ENCODE measurements around the gene CSNK1G3. TPM values are rescaled to one million over a fixed set of nuclear protein-coding genes. Genes with fewer than 3 reads are reported as not detected.

Gene CSNK1G3
- total and polyA plus RNA-seq, 2 experiments from 2014 or later: 19.6 to 65.1 TPM

GRCh38 chr5:123528878-123529277, 16.9 kb downstream of the CSNK1G3 start:
- H3K4me3 ChIP-seq: no peak overlapping the region
- no peak overlapping the region for H3K4me2 ChIP-seq
- H3K9me2 ChIP-seq (ENCODE audit: insufficient read depth): no peaks in the 10 kb centered on the region
- peaks cover 4% of the 10 kb centered on the region for H3K4me1 ChIP-seq (ENCODE audit: insufficient read depth)
- H3K36me3 ChIP-seq (ENCODE audit: insufficient read depth): no peaks in the 10 kb centered on the region
- no peak overlapping the region for H3K4me3 Mint-ChIP-seq
- DNase-seq (ENCODE audit: low spot score): no peak
- H4K20me1 ChIP-seq (replicated peaks; ENCODE audit: insufficient read depth): peaks cover 6% of the 10 kb centered on the region
- peaks cover 99% of the 10 kb centered on the region for H3K79me2 ChIP-seq (replicated peaks; ENCODE audit: insufficient read depth)
- ATAC-seq: no peak
- H3K27me3 Mint-ChIP-seq (ENCODE audit: insufficient read depth, low read depth, poor library complexity): no peaks in the 10 kb centered on the region
- no peak overlapping the region; the same call in 1 of the 2 replicates for H3K27ac Mint-ChIP-seq
- peaks cover 17% of the 10 kb centered on the region for H3K4me1 Mint-ChIP-seq
- H3F3A ChIP-seq (replicated peaks; ENCODE audit: low read depth): no peaks in the 10 kb centered on the region
- no peaks in the 10 kb centered on the region for H3K9me3 Mint-ChIP-seq
- no peak overlapping the region for H3K27ac ChIP-seq (ENCODE audit: low read depth)
- TF ChIP-seq NANOG (IDR thresholded peaks at IDR 0.05; ENCODE audit: borderline replicate concordance) (no peak), STAT1 (IDR thresholded peaks at IDR 0.05; ENCODE audit: unreplicated experiment) (no peak), ETS1 (IDR thresholded peaks at IDR 0.05) (no peak), POLR2AphosphoS5 (IDR thresholded peaks at IDR 0.05; ENCODE audit: low read depth) (no peak), EZH2 (IDR thresholded peaks at IDR 0.05; ENCODE audit: low read depth, unreplicated experiment) (no peak), ZNF462 (CRISPR knock-in tag; IDR thresholded peaks at IDR 0.05) (no peak), EZH2phosphoT487 (IDR thresholded peaks at IDR 0.05; ENCODE audit: unreplicated experiment) (no peak), REST (IDR thresholded peaks at IDR 0.05; ENCODE audit: unreplicated experiment) (no peak), CREB1 (CRISPR knock-in tag; IDR thresholded peaks at IDR 0.05; ENCODE audit: low read depth) (no peak), ZNF331 (CRISPR knock-in tag; IDR thresholded peaks at IDR 0.05; ENCODE audit: low read depth) (no peak), JUNB (IDR thresholded peaks at IDR 0.05; ENCODE audit: unreplicated experiment) (no peak), ZNF114 (CRISPR knock-in tag; IDR thresholded peaks at IDR 0.05) (no peak), CTCF (conservative IDR thresholded peaks at IDR 0.05; ENCODE audit: low read depth in 2 of 2) (no peak)
- H3K36me3 Mint-ChIP-seq (ENCODE audit: low read depth): no peaks in the 10 kb centered on the region
- no peaks in the 10 kb centered on the region for H3K27me3 ChIP-seq (ENCODE audit: insufficient read depth)
- no peak overlapping the region for H2AFZ ChIP-seq
